ENCODE measurements around the gene IFI16. TPM values are rescaled to one million over a fixed set of nuclear protein-coding genes. Genes with fewer than 3 reads are reported as not detected.

The IFI16 gene
- total and polyA plus RNA-seq, 2 of the 13 experiments (the other 11 are each of a cell fraction or from before 2014, with no cell fraction given) = not detected

GRCh38 chr1:158979229-158979628 is 30.5 kb upstream of the IFI16 start:
- Histone ChIP-seq H2AFZ (ENCODE audit: low read length) (no peak overlapping the region), H3K4me3 (replicated peaks in 1 of 3; ENCODE audit: insufficient read depth in 1 of 3, low read depth in 2 of 3, low read length in 3 of 3) (no peak overlapping the region), H3K9ac (ENCODE audit: insufficient read depth, low read depth, low read length) (no peak overlapping the region), H3K79me2 (ENCODE audit: insufficient read depth, low read length) (no peaks in the 10 kb centered on the region), H3K36me3 (replicated peaks in 1 of 2; ENCODE audit: control insufficient read depth in 1 of 2, insufficient read depth in 2 of 2, low read length in 2 of 2) (no peaks in the 10 kb centered on the region), H3K27me3 (ENCODE audit: control insufficient read depth in 1 of 2, insufficient read depth in 2 of 2, low read length in 2 of 2) (no peaks in the 10 kb centered on the region), H3K4me1 (ENCODE audit: insufficient read depth, low read length) (no peaks in the 10 kb centered on the region), H3K9me3 (ENCODE audit: low read length) (peaks cover 69% of the 10 kb centered on the region), H3K4me2 (ENCODE audit: low read depth, low read length) (no peak overlapping the region), H4K20me1 (ENCODE audit: insufficient read depth, low read length) (no peaks in the 10 kb centered on the region), H3K27ac (ENCODE audit: extremely low read length, insufficient read depth, low read length) (no peak overlapping the region)
- no TSS peak for BruUV-seq (replicated peaks)
- ATAC-seq = no peak
- TF ChIP-seq DR1 (CRISPR knock-in tag; IDR thresholded peaks at IDR 0.05) (no peak), MNT (IDR thresholded peaks at IDR 0.05) (no peak), SNRNP70 (IDR thresholded peaks at IDR 0.05; ENCODE audit: low read depth, low read length) (no peak), NFIC (IDR thresholded peaks at IDR 0.05; ENCODE audit: low read length) (no peak), ZNF776 (CRISPR knock-in tag; IDR thresholded peaks at IDR 0.05) (no peak), ZNF616 (CRISPR knock-in tag; IDR thresholded peaks at IDR 0.05; ENCODE audit: low read depth) (no peak), CEBPG (CRISPR knock-in tag; IDR thresholded peaks at IDR 0.05) (no peak), ZBED4 (CRISPR knock-in tag; IDR thresholded peaks at IDR 0.05; ENCODE audit: borderline replicate concordance) (no peak), MAX (IDR thresholded peaks at IDR 0.05) (no peak)
- intact Hi-C loops (cut with micrococcal nuclease; ENCODE audit: unreplicated experiment) (no loop called here), in situ Hi-C loops (cut with HindIII; ENCODE audit: extremely low pct_ligation_motif_present, low pct_unique_long_range_greater_than_20kb) (no loop called here)
- FAIRE-seq = no peak
- DNase-seq (ENCODE audit: low spot score) = no peak
- 5% methylated on average over 1 of the region's 1 CpG for WGBS (ENCODE audit: low lambda C conversion rate)
- POLR2A ChIA-PET = no interaction called here
- CTCF ChIA-PET (ENCODE audit: low intra/inter-chr PET ratio, low total read pairs) = no interaction called here

All from HepG2 (cell line).